Activated CD4-positive, alpha-beta T cell treated with anti-CD3 and anti-CD28 coated beads, Interleukin-2, amount 50 U/mL, for 16 hours (primary cell): Measurements from ENCODE around the gene TIPIN.
"Not testable (repeated sequence)": the region's sequence is repeated elsewhere in the genome, so short reads cannot be mapped to it uniquely, and the experiment has no call there.

Source experiments
- DNase-seq: peaks from one replicate; pipeline ENCODE4 v3.0.0-alpha.2; 2020

TIPIN gene

GRCh38 chr15:66356359-66357236 lies at the start of gene TIPIN:
Gene TIPIN, minus strand, starts transcription at chr15:66356685. Its CDS starts 3,738 bp downstream, at chr15:66352947.
- peak; percentile 99 for DNase-seq

GRCh38 chr15:66405615-66406014 lies 49.1 kb upstream of the TIPIN start:
- DNase-seq = no peak

GRCh38 chr15:66405007-66405406 lies 48.5 kb upstream of the TIPIN start:
- no peak for DNase-seq

GRCh38 chr15:66404532-66404931 lies 48.0 kb upstream of the TIPIN start:
- no peak for DNase-seq

- DNase-seq = no peak
Measured at GRCh38 chr15:66404122-66404521, 47.6 kb upstream of the TIPIN start.

GRCh38 chr15:66403323-66403722 lies 46.8 kb upstream of the TIPIN start:
- DNase-seq = no peak

GRCh38 chr15:66402761-66403284 lies 46.3 kb upstream of the TIPIN start:
- no peak for DNase-seq

GRCh38 chr15:66401130-66402021 lies 44.9 kb upstream of the TIPIN start:
- no peak for DNase-seq

- peak; percentile 18 for DNase-seq
Measured at GRCh38 chr15:66400351-66400774, 43.9 kb upstream of the TIPIN start.

- no peak for DNase-seq
Measured at GRCh38 chr15:66399276-66399675, 42.8 kb upstream of the TIPIN start.

- no peak for DNase-seq
Measured at GRCh38 chr15:66394915-66395314, 38.4 kb upstream of the TIPIN start.

GRCh38 chr15:66394472-66394871 lies 38.0 kb upstream of the TIPIN start:
- no peak for DNase-seq

GRCh38 chr15:66393037-66393436 lies 36.6 kb upstream of the TIPIN start:
- DNase-seq = not testable (repeated sequence)

GRCh38 chr15:66390678-66391077 lies 34.2 kb upstream of the TIPIN start:
- peak; percentile 71 for DNase-seq

- DNase-seq = peak; percentile 65
Measured at GRCh38 chr15:66389859-66390381, 33.4 kb upstream of the TIPIN start.

GRCh38 chr15:66389098-66389858 lies 32.8 kb upstream of the TIPIN start:
- DNase-seq = peak; percentile 47

- DNase-seq = peak; percentile 22
Measured at GRCh38 chr15:66388576-66388975, 32.1 kb upstream of the TIPIN start.

GRCh38 chr15:66388043-66388363 lies 31.5 kb upstream of the TIPIN start:
- DNase-seq = no peak

- DNase-seq = peak; percentile 75
Measured at GRCh38 chr15:66387163-66388042, 30.9 kb upstream of the TIPIN start.

GRCh38 chr15:66386204-66387123 lies 30.0 kb upstream of the TIPIN start, which contains the start of gene MAP2K1:
Gene MAP2K1, plus strand, starts transcription at chr15:66386912. Its CDS starts 436 bp downstream, at chr15:66387348.
- peak; percentile 99 for DNase-seq
